Hippocampal formation (tissue), 2 donors: Measurements from ENCODE around the gene PACS2.

ENCODE experiments used
- DNase-seq, 2 donors: peaks; one replicate each; lab custom pipeline; 2025; lab: John Stamatoyannopoulos, UW

PACS2 gene

GRCh38 chr14:105423488-105424195, 109.1 kb downstream of the PACS2 start:
- DNase-seq: no peak

- no peak for DNase-seq
Measured at GRCh38 chr14:105424861-105425260, 110.3 kb downstream of the PACS2 start.

- no peak for DNase-seq
Measured at GRCh38 chr14:105425823-105426247, 111.3 kb downstream of the PACS2 start.

GRCh38 chr14:105426416-105427130, 112.0 kb downstream of the PACS2 start:
- no peak for DNase-seq

- DNase-seq: no peak
Measured at GRCh38 chr14:105427412-105427811, 112.9 kb downstream of the PACS2 start.

- DNase-seq: no peak
Measured at GRCh38 chr14:105427936-105428485, 113.5 kb downstream of the PACS2 start.

- DNase-seq: no peak
Measured at GRCh38 chr14:105430042-105430441, 115.5 kb downstream of the PACS2 start.

GRCh38 chr14:105430565-105430964, 116.0 kb downstream of the PACS2 start:
- no peak for DNase-seq

GRCh38 chr14:105431256-105431655, 116.7 kb downstream of the PACS2 start:
- no peak for DNase-seq

- no peak for DNase-seq
Measured at GRCh38 chr14:105432657-105433056, 118.1 kb downstream of the PACS2 start.

GRCh38 chr14:105433161-105433605, 118.6 kb downstream of the PACS2 start:
- DNase-seq: no peak

- no peak for DNase-seq
Measured at GRCh38 chr14:105436402-105436801, 121.9 kb downstream of the PACS2 start.

- no peak for DNase-seq
Measured at GRCh38 chr14:105436891-105437722, 122.6 kb downstream of the PACS2 start.

- no peak for DNase-seq
Measured at GRCh38 chr14:105437723-105438500, 123.4 kb downstream of the PACS2 start.

GRCh38 chr14:105439179-105439578, 124.6 kb downstream of the PACS2 start:
- no peak for DNase-seq

- DNase-seq: no peak
Measured at GRCh38 chr14:105439710-105440553, 125.4 kb downstream of the PACS2 start.

- DNase-seq: no peak
Measured at GRCh38 chr14:105440554-105440900, 126.0 kb downstream of the PACS2 start.

- DNase-seq: no peak
Measured at GRCh38 chr14:105440992-105441391, 126.4 kb downstream of the PACS2 start.

- DNase-seq: no peak
Measured at GRCh38 chr14:105442125-105442524, 127.6 kb downstream of the PACS2 start.

- DNase-seq: no peak
Measured at GRCh38 chr14:105442834-105443233, 128.3 kb downstream of the PACS2 start.

GRCh38 chr14:105444859-105445258, 130.3 kb downstream of the PACS2 start:
- no peak for DNase-seq
